Smooth muscle cell of the coronary artery (primary cell): ENCODE measurements around the gene EXOG. TPM values are rescaled to one million over a fixed set of nuclear protein-coding genes. Genes with fewer than 3 reads are reported as not detected.

Source experiments
- total RNA-seq: library from RNA; depleted of rRNA; stranded (reverse); fragments of >200 nt; gene quantifications from 2 replicates; pipeline ENCODE4 v1.2.3, GENCODE V29; 2014; ENCODE audit warnings: low replicate concordance

EXOG gene, protein sequence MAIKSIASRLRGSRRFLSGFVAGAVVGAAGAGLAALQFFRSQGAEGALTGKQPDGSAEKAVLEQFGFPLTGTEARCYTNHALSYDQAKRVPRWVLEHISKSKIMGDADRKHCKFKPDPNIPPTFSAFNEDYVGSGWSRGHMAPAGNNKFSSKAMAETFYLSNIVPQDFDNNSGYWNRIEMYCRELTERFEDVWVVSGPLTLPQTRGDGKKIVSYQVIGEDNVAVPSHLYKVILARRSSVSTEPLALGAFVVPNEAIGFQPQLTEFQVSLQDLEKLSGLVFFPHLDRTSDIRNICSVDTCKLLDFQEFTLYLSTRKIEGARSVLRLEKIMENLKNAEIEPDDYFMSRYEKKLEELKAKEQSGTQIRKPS
- total RNA-seq = 3.2 and 5.0 TPM in 2 replicates

DNA sequence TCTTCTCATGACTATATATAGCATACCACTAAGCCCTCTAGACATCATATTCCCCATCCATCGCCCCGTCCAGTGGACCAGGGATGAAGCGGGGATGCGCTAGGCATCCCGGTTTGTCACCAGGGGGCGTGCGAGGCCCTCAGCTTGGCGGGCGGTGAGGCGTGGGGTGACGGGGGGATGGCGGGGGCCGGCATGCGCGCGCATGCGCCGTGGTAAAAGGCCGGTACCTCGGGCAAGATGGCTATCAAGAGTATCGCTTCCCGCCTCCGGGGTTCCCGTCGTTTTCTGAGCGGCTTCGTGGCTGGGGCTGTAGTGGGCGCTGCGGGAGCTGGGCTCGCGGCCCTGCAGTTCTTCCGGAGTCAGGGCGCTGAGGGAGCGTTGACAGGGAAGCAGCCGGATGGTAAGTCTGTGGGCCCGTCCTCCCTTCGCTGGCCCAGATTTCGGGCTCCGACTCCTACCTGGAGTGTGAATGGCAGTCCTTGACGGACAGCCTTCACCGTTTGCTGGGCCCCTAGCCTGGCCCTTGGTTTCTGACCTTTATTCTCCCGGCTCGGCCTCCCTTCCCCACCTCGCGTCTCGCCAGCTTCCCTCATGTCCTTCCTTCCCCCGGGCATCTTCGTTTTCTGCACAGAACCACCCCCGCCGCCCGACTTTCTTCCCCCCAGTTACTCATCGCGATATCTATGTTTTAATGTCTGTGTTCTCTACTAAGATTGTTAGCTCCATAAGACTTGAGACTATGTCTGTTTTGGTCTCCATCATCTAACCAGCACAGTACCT is at the start of gene EXOG:
Gene EXOG (plus strand): TSS at position 210 of the 780 bp plus-strand sequence. CDS start 28 bp downstream, at position 238.

DNA sequence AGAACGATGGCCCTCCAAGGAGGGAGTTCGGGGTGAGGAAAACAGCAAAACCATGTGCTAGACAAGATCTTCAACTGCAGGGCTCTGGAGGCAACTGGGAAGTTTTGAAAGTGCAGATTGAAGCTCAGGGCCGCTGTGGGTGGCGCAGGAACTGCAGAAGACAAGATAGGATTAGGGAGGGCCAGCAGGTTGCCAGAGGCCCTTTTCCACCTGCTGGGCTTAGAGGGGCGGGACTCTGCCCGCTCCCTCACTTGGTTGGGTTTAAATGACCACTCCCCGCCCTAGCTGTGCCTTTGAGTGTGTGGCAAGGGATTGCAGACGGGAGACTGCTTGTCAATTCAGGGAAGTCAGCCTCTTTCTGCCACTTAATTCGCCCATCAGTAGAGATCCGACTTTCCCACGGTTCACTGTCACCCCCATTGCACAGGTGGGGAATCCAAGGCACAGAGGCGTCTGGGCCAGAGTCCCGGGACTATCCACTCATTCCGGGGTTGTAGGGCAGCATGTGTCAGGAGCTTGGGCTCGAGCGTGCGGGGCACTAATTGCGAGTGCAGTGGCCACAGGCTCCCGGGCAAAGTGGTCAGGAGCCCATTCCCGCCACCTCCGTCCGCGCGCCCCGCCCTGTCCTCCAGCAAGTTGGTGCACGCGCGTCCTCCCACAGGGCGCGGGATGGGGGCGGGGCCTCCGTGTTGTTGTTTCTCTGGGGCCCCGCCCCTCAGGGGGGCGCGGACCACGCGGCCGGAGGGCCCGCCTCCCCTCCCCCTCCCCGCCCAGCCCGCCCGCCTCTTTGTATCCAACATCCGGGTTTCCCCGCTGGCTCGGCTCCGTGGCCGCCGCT is 42.8 kb upstream of the EXOG start, which contains the start of gene ACVR2B:
Gene ACVR2B (plus strand): TSS at position 816 of the 838 bp plus-strand sequence. CDS start 433 bp downstream, outside the sequence.

Other genes with a start within 250 kb of the EXOG start
- gene SLC22A13, start 230.5 kb upstream of the EXOG start, total RNA-seq = 0.15 and 0.94 TPM in 2 replicates
- 0.23 and 0.70 TPM in 2 replicates for gene SLC22A14, start 214.0 kb upstream of the EXOG start, total RNA-seq
- 2.3 and 10.2 TPM in 2 replicates for gene XYLB, start 149.6 kb upstream of the EXOG start, total RNA-seq
- 1.4 and 2.2 TPM in 2 replicates for gene ACVR2B, start 42.5 kb upstream of the EXOG start, total RNA-seq
- gene SCN5A, start 153.3 kb downstream of the EXOG start, total RNA-seq = 0.08 TPM in 1 of 2 replicates, not detected in the other